ENCODE results near the gene DHX35.
"Not testable (repeated sequence)": the region's sequence is repeated elsewhere in the genome, so short reads cannot be mapped to it uniquely, and the experiment has no call there.

The DHX35 gene

DNA sequence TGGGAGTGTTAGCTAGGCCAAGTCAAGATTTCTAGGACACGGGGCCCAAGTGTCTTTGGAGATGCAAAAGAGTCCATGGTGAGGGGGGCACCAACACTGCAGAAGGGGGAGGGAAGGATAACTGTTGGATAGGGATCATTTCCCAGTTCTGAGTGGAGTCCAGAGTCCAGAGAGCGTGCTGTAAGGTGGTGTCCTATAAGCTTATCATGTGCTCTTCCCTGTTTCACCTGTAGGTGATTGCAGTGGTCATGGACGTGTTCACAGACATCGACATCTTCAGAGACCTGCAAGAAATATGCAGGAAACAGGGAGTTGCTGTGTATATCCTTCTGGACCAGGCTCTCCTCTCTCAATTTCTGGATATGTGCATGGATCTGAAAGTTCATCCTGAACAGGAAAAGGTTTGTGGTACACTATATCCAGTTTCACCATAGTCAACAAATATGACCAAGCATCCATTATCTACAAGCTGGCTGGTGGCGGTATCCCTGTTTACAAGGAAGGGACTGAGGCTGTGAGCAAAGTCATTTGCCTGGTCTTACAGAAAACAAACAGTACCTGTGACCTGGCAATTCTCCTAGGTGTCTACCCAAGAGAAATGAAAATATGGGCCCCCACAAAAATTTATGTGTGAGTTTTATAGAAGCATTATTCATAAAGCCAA lies 20.3 kb upstream of the DHX35 start:
- DNase-seq (ENCODE audit: low spot score) = no peak

GRCh38 chr20:38945012-38945411 lies 17.1 kb upstream of the DHX35 start:
- DNase-seq (ENCODE audit: low spot score) = no peak

GRCh38 chr20:38946836-38947235 lies 15.3 kb upstream of the DHX35 start:
- DNase-seq (ENCODE audit: low spot score) = no peak

DNA sequence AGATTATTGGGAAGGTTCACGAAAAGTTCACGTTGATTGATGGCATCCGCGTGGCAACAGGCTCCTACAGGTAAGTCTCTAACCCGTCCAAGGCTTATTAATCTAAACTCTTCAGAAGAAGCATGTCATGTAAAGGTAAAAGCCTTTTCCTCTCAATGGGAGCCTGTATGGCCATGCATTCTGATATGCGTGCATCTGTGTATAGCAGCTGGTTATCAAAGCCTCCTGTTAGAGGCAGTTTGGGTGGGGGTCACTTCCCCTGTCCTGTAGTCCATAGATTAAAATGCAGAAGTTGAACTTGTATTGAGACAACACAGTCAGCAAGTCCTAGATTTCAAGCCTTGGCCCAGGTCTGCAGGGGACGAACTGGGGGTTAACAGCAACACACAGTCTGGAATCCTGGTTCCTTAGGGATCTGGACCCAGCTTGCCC lies 14.2 kb upstream of the DHX35 start:
- no peak for DNase-seq (ENCODE audit: low spot score)

DNA sequence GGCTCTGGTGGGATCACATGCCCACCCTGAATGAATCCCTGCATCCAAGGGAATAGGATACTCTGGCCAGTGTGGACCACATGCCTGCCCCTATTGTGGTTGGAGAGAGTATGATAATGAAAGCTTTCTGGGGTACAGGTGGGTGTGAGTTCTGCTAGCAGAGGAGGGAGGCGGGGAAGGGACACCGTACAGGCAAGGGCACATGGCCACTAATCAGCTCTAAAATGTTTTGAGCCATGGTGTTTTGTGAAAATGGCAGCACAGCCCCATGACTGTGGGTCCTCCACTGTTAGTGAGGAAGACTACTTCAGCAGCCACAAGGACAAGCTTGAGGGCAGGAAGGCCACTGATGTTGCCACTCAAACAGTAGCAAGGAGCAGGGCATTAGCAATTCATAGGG lies 11.9 kb upstream of the DHX35 start:
- DNase-seq (ENCODE audit: low spot score) = no peak

GRCh38 chr20:38951611-38952010 lies 10.5 kb upstream of the DHX35 start:
- no peak for DNase-seq (ENCODE audit: low spot score)

DNA sequence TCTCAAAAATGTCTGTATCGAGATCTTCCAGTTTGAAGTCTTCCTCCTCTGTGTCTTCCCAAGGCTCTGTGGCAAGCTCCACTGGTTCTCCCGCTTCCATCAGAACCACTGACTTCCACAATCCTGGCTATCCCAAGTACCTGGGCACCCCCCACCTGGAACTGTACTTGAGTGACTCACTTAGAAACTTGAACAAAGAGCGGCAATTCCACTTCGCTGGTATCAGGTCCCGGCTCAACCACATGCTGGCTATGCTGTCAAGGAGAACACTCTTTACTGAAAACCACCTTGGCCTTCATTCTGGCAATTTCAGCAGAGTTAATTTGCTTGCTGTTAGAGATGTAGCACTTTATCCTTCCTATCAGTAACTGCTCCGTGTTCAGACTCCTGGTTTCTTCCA lies 10.0 kb upstream of the DHX35 start:
- DNase-seq (ENCODE audit: low spot score) = no peak

DNA sequence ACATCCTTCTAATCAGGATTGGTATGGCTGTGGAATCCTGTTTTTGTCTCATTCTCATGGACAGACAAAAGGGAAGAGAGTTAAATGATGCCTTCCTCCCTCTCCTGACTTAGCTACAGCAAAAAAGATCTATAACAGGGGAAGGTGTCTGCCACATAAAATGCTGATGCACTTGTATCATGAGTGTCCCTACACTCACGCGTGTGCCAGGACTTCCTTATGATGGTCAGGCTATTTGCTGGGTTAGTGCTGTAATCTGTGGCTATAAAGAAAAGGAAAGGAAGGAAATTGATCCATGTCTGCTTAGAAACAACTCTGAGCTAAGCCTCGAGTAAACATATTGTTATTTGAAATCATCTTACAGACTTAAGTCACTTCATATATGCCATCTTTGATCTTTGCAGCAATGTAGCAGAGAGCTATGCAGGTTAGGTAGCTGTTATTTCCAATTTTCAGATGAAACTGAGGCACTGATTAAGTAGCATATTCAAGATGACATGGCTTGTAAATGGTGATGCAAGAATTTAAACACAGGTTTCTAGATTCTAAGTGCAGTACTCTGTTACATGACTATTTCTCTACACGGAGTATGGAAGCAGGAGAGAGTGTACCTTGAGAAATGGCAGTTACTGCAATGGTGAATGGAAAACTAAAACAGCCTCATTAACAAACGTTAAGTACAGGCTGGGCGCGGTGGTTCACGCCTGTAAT lies 8.4 kb upstream of the DHX35 start:
- DNase-seq (ENCODE audit: low spot score) = no peak

GRCh38 chr20:38957235-38957876 lies 4.8 kb upstream of the DHX35 start:
- no peak for DNase-seq (ENCODE audit: low spot score)

- DNase-seq (ENCODE audit: low spot score) = no peak
Observed at GRCh38 chr20:38957915-38958485, 4.1 kb upstream of the DHX35 start.

DNA sequence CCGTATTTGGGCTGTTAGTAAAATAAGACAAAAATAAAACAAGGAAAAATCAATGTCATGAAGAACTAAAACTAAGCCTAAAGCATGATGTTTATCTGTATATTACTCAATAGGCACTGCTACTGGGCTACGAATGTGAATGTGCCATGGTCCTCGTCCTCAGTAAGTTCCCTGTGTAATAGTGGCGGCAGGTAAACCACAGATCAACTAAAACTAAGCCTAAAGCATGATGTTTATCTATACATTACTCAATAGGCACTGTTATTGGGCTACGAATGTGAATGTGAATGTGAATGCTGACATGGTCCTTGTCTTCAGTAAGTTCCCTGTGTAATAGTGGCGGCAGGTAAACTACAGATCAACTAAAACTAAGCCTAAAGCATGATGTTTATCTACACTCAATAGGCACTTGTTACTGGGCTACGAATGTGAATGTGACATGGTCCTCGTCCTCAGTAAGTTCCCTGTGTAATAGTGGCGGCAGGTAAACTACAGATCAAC lies 1.9 kb upstream of the DHX35 start:
- not testable (repeated sequence) for DNase-seq (ENCODE audit: low spot score)

- peak; percentile 6 for DNase-seq (ENCODE audit: low spot score)
Observed at GRCh38 chr20:38961530-38962043, 557 bp upstream of the DHX35 start.

GRCh38 chr20:38962928-38963401 lies 821 bp downstream of the DHX35 start:
- no peak for DNase-seq (ENCODE audit: low spot score)

GRCh38 chr20:38963745-38964144 lies 1.6 kb downstream of the DHX35 start:
- DNase-seq (ENCODE audit: low spot score) = no peak

DNA sequence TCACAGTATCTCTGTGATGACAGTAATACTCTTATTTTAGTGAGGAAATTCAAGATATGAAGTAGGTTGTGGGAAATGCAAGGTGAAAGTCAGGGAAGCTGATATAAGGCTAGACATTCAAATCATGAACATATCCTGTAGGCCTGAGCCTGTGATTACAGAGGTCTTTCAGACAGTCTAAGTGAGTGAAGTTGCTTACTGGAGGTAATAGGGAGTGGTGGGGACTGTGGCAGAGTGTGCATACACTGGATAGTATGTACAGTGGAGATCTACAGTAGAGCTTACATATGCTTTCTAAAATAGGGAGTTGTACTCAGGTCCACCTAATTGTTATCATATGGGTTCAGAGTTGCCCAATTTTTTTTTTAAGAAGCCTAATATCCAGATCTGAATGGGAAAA lies 3.1 kb downstream of the DHX35 start:
- no peak for DNase-seq (ENCODE audit: low spot score)

DNA sequence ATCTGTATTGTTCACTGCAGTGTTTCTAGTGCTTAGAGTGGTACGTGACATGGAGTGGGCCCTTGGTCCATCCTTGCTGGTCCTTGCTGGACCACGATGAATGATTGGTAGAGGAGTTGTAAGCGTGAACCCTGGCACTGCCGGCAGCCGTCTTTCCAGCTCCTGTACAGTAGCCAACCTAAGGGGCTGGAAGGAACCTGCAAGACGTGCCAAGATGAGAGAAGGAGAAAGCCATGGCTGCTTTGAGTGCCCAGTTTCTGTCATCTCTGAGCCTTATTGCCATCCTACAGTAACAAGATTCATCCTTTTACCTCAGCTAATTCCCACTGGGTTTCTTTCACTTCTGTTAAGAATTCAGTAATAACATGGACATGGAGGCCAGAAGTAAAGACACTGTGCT lies 5.9 kb downstream of the DHX35 start:
- DNase-seq (ENCODE audit: low spot score) = no peak

DNA sequence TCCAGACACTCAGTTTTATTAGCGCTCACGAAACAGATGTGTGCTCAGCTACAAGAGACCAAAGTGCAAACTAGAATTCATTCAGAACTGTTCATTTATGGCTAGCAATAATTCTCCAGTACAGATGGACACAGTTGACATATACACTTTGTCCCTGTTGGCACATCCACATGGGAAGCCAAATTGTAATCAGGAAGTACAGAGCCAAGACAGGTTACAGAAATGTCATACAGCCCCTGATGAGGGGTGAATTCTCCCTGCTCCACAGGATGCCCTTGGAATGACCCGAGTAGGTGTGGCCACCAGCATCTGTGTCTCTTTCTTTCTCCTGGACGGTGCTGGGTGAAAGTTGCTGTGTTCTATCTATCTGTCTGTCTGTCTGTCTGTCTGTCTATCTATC lies 7.6 kb downstream of the DHX35 start:
- DNase-seq (ENCODE audit: low spot score) = no peak

- no peak for DNase-seq (ENCODE audit: low spot score)
Observed at GRCh38 chr20:38970302-38970701, 8.2 kb downstream of the DHX35 start.

- no peak for DNase-seq (ENCODE audit: low spot score)
Observed at GRCh38 chr20:38973107-38973506, 11.0 kb downstream of the DHX35 start.

DNA sequence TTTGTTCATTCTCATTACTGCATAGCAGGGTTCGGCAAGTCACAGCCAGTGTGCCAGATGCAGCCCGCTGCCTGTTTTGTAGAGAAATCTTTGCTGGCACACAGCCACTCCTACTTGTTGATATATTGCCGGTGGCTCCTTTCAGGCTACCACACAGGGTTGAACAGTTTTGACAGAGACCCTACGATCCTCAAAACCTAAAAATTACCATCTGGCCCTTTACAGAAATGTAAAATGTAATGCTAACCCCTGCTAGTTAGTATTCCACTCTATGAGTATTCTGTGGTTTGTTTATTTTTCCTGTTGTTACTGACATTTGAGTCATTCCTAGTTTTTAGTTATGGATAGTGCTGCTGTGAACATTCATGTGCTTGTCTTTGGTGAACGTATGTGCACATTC lies 11.5 kb downstream of the DHX35 start:
- DNase-seq (ENCODE audit: low spot score) = no peak

- no peak for DNase-seq (ENCODE audit: low spot score)
Observed at GRCh38 chr20:38975539-38976120, 13.5 kb downstream of the DHX35 start.

GRCh38 chr20:38979434-38979833 lies 17.3 kb downstream of the DHX35 start:
- DNase-seq (ENCODE audit: low spot score) = no peak

Data from CD4-positive, alpha-beta T cell treated with Interleukin-15 for 4 hours (primary cell).